ENCODE results near the gene MCF2L. TPM values are rescaled to one million over a fixed set of nuclear protein-coding genes. Genes with fewer than 3 reads are reported as not detected.

The MCF2L gene
- total and polyA plus RNA-seq, 7 donors = 9.1 to 40.5 (median 20.3) TPM

GRCh38 chr13:113083402-113084061 is 114.5 kb downstream of the MCF2L start:
- DNase-seq = peak; percentile 65 to 82
- Histone ChIP-seq H3K4me3 (no peak overlapping the region), H3K9me3 (no peaks in the 10 kb centered on the region), H3K36me3 (ENCODE audit: insufficient read depth in 1 of 2, low read depth in 1 of 2) (peaks cover 0 to 5% of the 10 kb centered on the region in 2 donors), H3K27me3 (ENCODE audit: insufficient read depth in 3 of 3, low read length in 2 of 3) (peaks cover 0 to 18% (median 4%) of the 10 kb centered on the region in 3 donors), H3K27ac (no peak overlapping the region), H3K4me1 (no peaks in the 10 kb centered on the region)
- ATAC-seq = peak; percentile 78 to 94 (median 90)
- TF ChIP-seq CTCF (IDR thresholded peaks at IDR 0.05) = no peak
- intact Hi-C loops (cut with DNase I) = loop anchor here in 1 of 2 donors (5.0 kb wide), 1 partner anchor 51 kb away; no protein-coding TSS in a partner anchor
- WGBS, 3 donors = 24 to 35% (median 27%) methylated on average over 18 of the region's 18 CpGs

GRCh38 chr13:113084094-113084942 is 115.3 kb downstream of the MCF2L start:
- H3K36me3 ChIP-seq (ENCODE audit: insufficient read depth in 1 of 2, low read depth in 1 of 2) = peaks cover 0 to 3% of the 10 kb centered on the region in 2 donors
- intact Hi-C loops (cut with DNase I) = loop anchor here in 1 of 2 donors (5.0 kb wide), 1 partner anchor 52 kb away; no protein-coding TSS in a partner anchor
- H3K4me1 ChIP-seq = no peaks in the 10 kb centered on the region
- WGBS, 3 donors = 90 to 94% (median 91%) methylated on average over 25 of the region's 25 CpGs
- H3K27me3 ChIP-seq (ENCODE audit: insufficient read depth in 3 of 3, low read length in 2 of 3) = peaks cover 0 to 11% (median 2%) of the 10 kb centered on the region in 3 donors
- TF ChIP-seq CTCF (IDR thresholded peaks at IDR 0.05) = no peak
- no peaks in the 10 kb centered on the region for H3K9me3 ChIP-seq
- H3K27ac ChIP-seq = no peak overlapping the region
- ATAC-seq (no peak), DNase-seq (peak in 1 of 2 donors; percentile 36)
- no peak overlapping the region for H3K4me3 ChIP-seq

- TF ChIP-seq CTCF (IDR thresholded peaks at IDR 0.05) = no peak
- Histone ChIP-seq H3K27me3 (ENCODE audit: insufficient read depth in 3 of 3, low read length in 2 of 3) (peaks cover 0 to 8% (median 0%) of the 10 kb centered on the region in 3 donors), H3K9me3 (no peaks in the 10 kb centered on the region), H3K36me3 (ENCODE audit: insufficient read depth in 1 of 2, low read depth in 1 of 2) (peaks cover 0 to 3% of the 10 kb centered on the region in 2 donors), H3K27ac (no peak overlapping the region), H3K4me1 (no peaks in the 10 kb centered on the region), H3K4me3 (no peak overlapping the region)
- no peak for ATAC-seq
- intact Hi-C loops (cut with DNase I) = loop anchor here in 1 of 2 donors (5.0 kb wide), 1 partner anchor 53 kb away; no protein-coding TSS in a partner anchor
- DNase-seq = peak; percentile 7 to 48
- WGBS, 3 donors = 78 to 82% (median 81%) methylated on average over 24 of the region's 24 CpGs
Measured at GRCh38 chr13:113084943-113085540, 116.0 kb downstream of the MCF2L start.

GRCh38 chr13:113086031-113086750 is 117.2 kb downstream of the MCF2L start:
- no peaks in the 10 kb centered on the region for H3K4me1 ChIP-seq
- intact Hi-C loops (cut with DNase I) = no loop called here
- H3K27me3 ChIP-seq (ENCODE audit: insufficient read depth in 3 of 3, low read length in 2 of 3) = peaks cover 0 to under 1% (median 0%) of the 10 kb centered on the region in 3 donors
- no peak overlapping the region for H3K4me3 ChIP-seq
- no peaks in the 10 kb centered on the region for H3K9me3 ChIP-seq
- no peak for TF ChIP-seq CTCF (IDR thresholded peaks at IDR 0.05)
- peaks cover 0 to 3% of the 10 kb centered on the region in 2 donors for H3K36me3 ChIP-seq (ENCODE audit: insufficient read depth in 1 of 2, low read depth in 1 of 2)
- 85 to 88% (median 85%) methylated on average over 31 to 32 of the region's 32 CpGs for whole genome bisulfite sequencing, 3 donors
- no peak overlapping the region for H3K27ac ChIP-seq
- ATAC-seq (no peak), DNase-seq (peak; percentile 6 to 36)

Measured in psoas muscle (tissue), 8 donors.